Endometrial microvascular endothelial cells (primary cell): ENCODE results near the gene AKAP8. TPM values are rescaled to one million over a fixed set of nuclear protein-coding genes. Genes with fewer than 3 reads are reported as not detected.
"Not testable (repeated sequence)": the region's sequence is repeated elsewhere in the genome, so short reads cannot be mapped to it uniquely, and the experiment has no call there.

Experiments
- in situ Hi-C: cut with HindIII; loops from 2 replicates; pipeline ENCODE4 v1.10.0; 2017; ENCODE audit warnings: low sequenced_read_pairs, low pct_unique_long_range_greater_than_20kb; ENCODE audit errors: inconsistent ontology term
- total RNA-seq: library from RNA; depleted of rRNA; stranded (reverse); fragments of >200 nt; gene quantifications from one replicate; pipeline ENCODE4 v1.2.3, GENCODE V29; 2015; ENCODE audit errors: inconsistent ontology term

The AKAP8 gene
- 21.2 TPM for total RNA-seq

DNA sequence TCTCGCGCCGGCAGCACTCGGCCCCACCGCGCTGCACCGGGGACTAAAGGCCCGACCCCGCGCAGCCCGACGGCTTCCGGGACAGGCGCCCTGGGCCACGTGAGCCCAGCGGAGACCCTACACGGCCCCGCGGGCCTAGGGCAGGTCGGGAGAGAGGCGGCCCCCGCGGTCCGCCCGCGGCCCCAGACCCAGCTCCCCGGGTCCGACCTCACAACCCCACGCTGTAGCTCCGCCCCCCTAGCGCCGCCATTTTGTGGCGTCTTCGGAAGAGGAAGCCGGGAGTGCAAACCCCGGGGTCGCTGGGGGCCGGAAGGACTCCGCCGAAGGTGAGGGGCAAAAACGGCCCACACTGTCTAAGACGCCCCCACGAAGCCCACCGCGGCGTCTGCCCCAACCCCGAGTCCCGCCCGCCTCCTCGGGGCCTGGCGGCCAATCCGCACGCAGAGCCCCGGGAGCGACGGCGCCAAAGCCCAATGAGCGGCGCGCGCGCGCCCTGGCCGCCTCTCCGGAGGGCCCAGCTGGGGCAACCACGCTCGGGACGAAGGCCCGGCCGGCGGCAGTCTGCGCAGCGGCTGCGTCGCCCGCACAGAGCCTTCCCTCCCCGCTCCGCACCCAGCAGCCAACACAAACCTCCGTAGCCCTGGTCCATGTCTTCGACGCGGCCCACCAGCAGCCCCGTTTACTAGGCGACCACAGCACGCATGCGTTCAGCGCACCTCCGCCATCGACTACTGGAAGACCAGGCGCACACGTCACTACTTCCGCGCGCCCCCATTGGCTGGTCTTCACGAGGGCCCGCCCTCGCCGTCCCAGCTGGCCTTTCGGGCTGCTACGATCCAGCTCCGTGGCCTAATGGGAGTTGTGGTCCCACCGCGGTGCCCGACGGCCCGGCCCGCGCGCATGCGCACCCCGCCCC is at the start of gene AKAP8:
AKAP8 (minus strand) TSS at position 705 of the 916 bp plus-strand sequence; CDS start at position 649, 56 bp downstream.
- in situ Hi-C loops, result no loop called here

DNA sequence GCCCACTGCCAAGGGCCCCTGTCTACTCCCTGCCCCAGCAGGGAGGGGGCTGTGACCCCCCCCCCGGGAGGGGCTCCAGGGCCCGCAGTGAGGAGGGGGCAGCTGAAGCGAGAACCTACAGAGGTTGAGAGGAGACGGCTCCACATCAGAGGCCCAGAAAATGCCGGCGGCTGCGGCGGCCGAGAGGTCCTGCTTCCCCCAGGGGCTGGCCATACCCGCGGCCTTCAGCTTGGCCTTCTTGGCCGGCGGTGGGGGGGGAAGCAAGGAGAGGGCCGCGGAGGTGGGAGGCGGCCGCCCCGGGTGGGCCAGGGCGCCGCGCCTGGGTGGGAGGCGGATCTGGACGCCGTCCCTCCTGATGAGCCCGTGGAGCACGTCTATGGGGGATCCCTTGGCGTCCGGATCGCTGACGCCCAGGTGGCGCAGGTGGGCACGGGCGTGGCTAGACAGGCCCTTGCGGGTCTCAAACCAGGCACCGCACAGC is 48.4 kb upstream of the AKAP8 start:
- in situ Hi-C loops, result no loop called here

DNA sequence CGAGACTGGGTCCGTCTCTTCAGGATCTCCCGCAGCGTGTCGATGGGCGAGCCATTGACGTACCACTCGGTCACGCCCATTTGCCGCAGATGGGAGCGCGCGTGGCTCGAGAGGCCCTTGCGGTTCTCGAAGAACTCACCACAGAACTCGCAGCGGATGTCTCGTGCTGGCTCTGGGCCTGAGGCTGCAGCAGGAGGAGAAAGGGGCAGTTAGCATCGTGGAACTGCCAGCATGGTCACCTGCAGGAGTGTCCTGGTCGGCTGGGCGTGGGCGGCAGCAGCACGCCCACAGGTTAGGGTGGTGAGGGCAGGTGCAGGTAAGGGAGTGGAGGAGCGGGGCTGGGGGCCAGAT is 47.7 kb upstream of the AKAP8 start:
- in situ Hi-C loops, result no loop called here

DNA sequence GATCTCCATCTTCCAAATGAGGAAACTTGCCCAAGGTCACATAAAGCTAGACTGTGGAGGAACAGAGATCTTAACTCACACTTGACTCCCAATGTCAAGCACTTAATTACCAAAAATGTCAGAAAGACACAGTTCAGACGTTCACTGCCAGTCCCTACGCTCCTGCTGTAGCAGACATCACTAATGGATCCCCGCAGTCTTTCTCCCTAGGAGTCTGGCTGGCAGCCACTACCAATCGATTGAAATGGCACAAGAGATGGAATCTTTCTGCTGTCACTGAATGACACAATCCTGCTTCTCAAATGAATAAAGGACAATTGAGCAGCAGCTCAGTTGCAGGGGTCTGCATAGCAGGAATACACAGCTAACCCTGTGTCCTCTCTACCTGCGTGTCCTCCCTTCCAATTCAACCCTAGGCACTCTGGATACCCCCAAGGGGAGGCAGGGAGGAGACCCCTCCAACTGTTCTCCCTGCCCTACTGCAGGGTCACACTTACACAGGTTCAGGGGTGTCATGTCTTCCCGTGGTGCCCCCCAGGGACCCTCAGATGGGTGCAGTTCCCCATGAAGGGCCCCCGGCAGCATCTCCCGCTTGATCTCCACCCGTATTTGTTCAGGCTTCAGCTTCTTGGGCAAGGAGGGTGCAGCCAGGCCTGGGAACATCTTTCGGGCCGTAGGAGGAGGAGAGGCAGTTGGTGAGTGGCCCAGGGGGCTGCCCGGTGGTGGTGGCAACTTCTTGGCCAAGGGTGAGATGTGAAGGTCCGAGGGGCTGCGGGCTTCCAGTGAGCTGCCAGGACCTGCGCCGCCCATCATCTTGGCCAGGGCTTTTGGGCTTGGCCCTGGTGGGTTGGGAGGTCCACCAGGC is 47.1 kb upstream of the AKAP8 start:
- in situ Hi-C loops, result no loop called here

DNA sequence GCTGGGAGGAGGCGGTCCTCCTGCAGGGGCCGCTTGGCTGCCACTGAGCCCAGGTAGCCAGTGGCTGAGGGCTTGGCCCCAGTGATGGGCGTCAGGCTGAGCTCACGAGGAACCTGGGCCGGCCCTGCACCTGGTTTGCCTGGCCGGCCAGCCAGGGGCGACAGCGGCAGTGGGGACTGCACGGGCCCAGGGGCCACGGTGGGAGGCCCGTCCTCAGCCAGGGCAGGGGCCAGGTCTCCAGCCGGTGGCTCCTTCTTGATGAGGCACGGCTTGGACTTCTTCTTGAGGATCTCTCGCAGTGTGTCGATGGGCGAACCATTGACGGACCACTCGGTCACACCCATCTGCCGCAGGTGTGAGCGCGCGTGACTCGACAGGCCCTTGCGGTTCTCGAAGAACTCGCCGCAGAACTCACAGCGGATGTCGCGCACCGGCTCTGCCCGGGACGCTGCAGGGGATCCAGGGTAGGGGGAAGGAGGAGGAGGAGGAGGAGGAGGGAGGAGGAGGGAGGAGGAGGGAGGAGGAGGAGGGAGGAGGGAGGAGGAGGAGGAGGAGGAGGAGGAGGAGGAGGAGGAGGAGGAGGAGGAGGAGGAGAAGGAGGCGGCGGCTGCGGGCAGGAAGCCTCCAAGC is 45.8 kb upstream of the AKAP8 start:
- in situ Hi-C loops, result no loop called here

DNA sequence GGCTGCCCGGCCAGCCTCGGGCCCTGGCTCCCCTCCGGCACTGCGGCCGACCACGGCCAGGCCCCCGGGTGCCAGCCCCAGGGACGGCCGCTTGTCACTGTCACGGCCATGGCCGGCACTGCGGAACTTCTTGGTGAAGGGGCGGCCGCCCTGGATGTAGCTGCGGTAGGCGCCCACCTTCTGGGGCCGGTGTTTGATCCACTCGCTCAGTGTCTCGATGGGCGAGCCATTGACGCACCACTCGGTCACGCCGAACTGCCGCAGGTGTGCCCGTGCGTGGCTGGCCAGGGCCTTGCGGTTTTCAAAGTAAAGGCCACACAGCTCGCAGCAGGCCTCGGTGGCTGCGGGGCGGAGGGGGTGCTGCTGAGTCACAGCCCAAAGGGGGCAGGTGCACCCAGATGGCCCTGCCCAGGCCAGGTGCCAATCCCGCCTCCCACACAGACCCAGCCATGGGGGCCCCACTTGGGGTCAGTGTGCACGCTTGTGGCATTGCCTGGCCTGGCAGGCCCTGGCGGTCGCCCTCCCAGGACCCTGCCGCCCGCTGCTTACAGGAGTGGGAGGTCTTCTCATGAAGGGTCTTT is 45.2 kb upstream of the AKAP8 start:
- in situ Hi-C loops, result no loop called here

DNA sequence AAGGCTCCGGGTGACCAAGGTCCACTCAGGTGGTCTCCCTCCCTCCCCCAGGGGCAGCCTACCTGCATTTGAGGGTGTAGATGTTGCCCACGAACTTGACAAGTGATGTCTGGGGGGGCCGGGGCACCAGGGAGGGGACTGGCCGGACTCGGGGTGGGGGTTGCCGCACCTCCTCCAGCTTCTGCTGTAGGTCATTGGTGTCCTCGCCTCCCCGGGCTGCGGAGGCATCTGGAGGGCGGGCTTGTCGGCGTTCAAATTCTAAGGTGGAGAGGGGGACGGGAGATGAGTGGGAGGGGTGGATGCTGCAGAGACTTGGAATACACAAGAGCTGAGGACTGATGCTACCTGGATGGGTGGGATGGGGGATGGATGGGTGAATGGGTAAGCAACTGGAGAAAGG is 44.5 kb upstream of the AKAP8 start:
- in situ Hi-C loops, result no loop called here

DNA sequence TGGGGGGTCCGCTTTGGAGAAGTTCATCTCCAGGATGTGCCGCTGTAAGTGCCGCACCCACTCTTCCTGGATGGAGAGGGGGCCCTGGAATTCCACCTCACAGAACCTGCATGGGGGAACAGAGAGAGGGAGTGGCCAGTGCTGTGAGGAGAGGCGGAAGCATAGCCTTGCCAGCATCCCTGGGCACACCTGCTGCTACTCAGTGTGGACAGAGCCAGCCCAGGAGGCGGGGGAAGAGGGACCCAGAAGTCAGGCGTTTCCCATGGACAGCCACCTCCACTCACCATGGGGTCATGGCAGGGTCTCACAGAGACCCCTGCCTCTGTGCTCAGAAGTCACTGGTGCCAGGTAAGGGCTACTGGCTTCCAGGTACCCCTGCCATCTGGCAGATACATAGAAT is 43.5 kb upstream of the AKAP8 start:
- in situ Hi-C loops, result no loop called here

DNA sequence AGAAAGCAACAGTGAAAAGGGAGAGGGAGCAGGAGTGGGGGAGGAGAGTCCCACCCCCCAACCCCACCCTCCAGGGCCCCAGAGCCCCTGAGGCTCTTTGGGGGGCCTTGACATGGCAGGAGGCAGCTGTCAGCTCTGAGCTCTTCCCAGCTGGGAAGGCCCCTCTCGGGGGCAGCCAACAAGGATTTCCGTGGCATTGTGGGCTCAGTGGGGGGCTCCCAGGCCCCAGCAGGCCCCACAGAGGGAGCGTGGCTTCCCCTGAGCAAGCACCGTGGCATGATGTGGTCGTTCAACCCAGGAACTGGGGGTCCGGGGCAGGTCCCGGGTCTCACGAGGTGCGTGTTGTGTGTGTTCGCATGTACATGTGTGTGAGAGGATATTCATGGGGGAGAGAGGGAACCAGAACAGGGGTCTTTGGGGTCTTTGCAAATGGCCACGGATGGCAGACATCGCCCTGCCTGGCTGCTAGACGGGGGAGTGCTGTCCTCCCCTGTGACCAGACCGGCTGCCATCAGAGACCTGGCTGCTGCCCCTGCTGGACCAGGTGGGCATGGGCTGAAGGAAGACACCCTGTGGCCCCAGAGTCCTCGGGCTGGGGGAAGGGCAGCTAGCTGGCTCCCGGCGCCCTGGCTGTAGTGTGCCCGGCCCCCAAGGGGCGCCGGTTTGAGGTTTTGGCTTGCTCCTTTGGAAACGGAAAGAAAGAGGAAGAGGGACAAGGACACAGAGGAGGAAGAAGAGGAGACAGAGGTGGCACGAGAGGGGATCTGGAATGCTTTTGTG is 42.9 kb upstream of the AKAP8 start:
- in situ Hi-C loops, result no loop called here

DNA sequence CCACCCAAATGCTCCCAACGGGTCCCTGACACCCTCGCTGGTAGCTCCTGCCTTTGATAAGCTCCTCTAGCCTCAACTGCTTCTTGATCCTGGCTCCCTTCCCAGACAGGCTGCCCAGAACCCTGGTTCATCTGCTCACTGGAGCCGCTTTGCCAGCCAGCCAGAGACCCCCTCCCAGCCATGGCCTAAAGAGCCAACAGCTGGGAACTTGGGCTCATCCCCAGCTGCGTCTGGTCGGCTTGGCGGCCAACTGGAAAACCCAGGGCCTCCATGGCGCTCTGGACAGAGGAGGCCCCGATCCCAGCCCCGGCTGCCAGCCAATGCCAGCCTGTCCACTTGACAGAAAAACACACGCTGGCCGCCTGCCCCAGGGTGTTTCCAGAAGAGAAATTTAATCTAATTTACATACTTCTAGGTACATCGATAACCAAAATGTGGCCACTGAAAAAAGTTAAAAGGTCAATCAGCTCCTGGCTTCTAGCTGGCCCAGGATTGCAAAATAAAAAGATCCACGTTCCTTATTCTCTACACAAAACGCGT is 42.2 kb upstream of the AKAP8 start:
- in situ Hi-C loops, result no loop called here

DNA sequence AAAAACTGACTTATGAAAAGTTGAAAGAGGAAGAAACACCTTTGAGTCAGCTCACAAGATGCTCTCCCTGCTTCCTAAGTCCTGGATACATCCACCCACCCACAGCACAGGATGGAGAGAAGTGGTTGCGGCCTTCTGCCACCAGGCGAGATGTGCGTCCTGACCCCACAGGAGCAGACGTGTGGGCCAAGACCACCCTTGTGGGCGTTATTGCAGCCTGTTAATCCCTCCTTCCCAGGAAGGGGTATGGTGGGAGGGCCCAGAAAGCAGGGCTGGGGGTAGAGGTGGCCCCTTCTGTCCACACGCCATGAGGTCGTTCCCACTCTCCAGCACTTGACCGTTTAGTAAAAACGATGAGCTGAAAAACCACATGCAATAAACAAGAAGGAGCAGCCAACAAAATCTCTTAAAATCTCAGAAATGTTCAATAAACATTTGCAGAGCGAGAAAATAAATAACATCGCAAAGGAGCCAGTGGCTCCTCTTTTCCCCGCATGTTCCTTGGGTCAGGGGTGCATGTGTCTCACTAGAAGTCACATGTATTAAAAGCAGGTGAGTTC is 41.6 kb upstream of the AKAP8 start:
- in situ Hi-C loops, result no loop called here

DNA sequence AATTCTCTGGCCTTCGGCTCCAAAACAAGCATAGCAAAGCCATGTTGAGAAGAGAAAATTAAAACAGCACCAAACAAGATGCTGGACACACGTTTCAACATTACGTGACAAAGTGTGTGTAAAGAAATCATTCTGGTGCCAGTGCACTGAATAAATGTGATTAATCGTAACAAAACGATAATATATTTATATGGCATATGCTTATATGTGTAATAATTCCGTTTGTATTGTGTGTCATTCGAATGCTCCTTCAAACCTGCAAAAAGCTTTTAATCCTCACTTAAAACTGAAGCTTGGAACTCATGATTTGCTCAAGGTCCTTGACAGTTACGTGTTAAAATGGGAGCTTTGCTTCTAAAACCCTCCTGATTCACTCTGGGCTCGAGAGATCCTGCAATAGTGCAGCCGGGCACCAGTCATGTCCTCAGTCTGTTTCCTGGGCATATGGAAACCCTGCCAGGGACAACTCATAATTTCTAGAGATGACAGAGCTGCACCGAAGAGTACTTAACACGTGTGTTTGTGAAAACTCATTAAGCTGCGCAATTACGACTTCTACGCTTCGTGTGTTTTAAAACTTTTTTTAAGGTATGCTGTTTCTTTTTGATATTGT is 39.9 kb upstream of the AKAP8 start:
- in situ Hi-C loops, result no loop called here

DNA sequence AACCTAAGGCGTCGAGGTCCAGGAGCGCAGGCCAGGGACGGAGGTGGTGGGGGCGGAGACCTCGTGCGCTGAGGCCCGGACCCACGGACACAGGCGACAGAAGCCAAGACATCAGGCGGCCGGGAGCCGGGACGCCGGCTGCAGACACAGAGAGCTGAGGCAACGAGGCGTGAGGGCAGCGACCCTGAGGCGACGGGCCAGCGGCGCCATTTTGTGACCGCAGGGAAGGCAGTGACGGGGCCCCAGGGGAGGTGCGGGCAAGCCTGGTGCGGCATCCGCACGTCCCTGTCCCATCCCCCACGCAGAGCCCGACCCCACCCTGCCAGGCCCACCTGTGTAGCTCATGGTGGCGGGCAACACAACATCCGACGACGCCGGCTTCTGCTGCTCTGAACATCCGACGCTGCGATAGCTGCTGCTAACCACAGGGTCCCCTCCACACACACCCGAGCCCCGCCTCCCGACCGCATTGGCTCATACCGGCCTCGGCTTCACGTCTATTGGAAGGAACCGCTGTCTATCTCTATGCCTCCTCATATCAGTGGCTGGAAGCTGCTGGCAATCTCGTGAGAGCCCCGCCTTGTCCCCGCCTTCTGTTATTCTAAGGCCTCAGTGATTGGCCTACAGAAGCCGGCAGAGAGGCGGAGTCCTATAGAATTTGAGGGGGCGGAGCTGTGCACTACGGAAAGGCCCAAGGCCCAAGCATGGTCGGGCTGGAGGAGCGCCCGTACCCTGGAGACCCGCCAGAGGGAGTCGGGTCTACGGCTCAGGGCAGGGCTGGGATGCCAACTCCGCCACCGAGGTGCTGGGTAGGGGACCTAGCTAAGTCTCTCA is 39.2 kb upstream of the AKAP8 start, which contains the start of gene AKAP8L:
AKAP8L (minus strand) TSS at position 410 of the 834 bp plus-strand sequence; CDS start at position 345, 65 bp downstream.
- in situ Hi-C loops, result no loop called here

DNA sequence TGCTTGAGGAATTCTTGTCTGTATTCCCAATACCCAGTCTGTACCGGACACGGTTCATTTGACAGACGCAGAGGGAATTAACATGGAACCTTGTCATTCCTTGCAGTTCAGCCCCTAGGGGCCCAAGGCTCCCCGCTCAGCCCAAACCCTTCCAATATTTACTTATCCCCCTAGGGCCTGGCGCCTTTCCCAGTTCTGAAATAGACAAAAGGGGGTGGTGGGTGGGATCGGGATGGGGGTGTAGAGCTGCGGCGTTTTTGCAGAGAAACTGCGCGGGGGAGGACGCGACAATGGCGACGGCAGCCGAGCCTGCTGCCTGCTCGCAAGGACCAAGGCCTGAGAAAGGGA is 38.6 kb upstream of the AKAP8 start:
- in situ Hi-C loops, result no loop called here

DNA sequence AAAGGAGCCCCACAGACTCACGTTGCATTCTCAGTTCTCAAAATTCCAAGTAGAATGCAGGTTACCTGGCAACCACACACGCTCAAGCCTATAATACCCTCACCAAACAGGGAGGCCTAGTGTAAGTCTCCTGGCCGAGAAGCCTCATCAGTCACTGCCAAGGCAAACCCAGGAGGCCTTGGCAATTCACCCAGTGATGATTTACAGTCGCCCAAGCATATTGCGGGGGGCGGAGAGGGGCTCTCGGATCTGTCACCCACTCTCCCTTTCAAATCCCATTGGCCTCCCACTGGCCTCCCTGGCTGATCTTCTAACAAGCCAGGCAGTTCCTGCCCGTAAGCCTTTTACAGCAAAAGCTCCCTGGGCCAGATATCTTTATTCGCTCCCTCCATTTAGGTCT is 38.1 kb upstream of the AKAP8 start:
- in situ Hi-C loops, result no loop called here

DNA sequence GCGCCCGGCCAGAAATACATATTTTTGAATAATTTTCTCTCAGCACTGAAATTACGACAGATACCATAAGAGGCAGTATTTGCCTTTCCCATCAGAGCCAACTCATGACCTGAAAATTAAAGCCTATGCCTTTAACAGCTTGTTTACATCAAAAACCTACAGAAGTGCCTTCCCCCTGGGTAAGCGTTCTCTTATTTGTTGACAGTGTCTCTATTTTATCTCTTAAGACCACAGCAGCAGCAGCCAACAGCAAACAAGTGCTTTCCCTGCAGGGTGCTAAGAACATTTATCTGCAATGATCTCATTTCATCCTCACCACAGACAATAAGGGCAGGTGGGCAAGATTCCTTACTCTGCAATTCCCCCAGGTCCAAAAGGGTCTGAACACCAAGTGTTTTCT is 33.2 kb upstream of the AKAP8 start:
- in situ Hi-C loops, result no loop called here

DNA sequence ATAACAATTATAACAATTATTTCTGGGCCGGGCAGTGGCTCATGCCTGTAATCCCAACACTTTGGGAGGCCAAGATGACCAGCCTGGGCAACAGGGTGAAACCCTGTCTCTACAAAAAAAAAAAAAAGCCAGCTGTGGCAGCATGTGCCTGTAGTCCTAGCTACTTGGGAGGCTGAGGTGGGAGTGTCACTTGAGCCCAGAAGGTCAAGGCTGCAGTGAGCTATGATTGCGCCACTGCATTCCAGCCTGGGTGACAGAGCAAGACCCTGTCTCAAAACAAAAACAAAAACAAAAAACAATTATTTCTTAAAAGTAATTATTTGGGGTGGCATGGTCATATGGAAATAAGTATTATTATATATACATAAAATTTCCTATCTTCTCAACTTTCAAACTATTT is 31.8 kb upstream of the AKAP8 start:
- in situ Hi-C loops, result not testable (repeated sequence)
